Endothelial cell of umbilical vein (primary cell): ENCODE measurements around the gene DTL. TPM values are rescaled to one million over a fixed set of nuclear protein-coding genes. Genes with fewer than 3 reads are reported as not detected.

Experiments used
- BruUV-seq: library from RNA; stranded (reverse); fragments of 400-500 nt; replicated peaks from 2 replicates; lab custom pipeline; 2021; lab: Mats Ljungman, UMichigan
- CTCF ChIA-PET: fragments of 300-600, 350-600 bp; sonication (Branson Sonifier 250); formaldehyde crosslinking; loops from one replicate; lab custom pipeline; 2021; ENCODE audit warnings: antibody characterized with exemption, inconsistent platforms; lab: Charles Lee
- POLR2A ChIA-PET: fragments of 300-600, 350-600 bp; sonication (Branson Sonifier 250); formaldehyde crosslinking; loops from one replicate; lab custom pipeline; 2021; ENCODE audit warnings: antibody characterized with exemption, inconsistent platforms; lab: Charles Lee
- DNase-seq: peaks from one replicate; pipeline ENCODE4 v3.0.0-alpha.2; 2011; ENCODE audit warnings: low read depth, low spot score
- FAIRE-seq: peaks from 2 replicates; lab custom pipeline; 2011; peaks lifted over from hg19 to GRCh38; lab: Jason Lieb, UNC
- H2AFZ ChIP-seq: 2 replicates; pipeline ENCODE4 v1.6.0; 2012; ENCODE audit warnings: low read depth, low read length, control low read depth, inconsistent platforms
- H3K27ac ChIP-seq: 2 replicates; pipeline ENCODE4 v1.5.1; 2011; ENCODE audit warnings: low read depth, mild to moderate bottlenecking, control low read depth, low read length, moderate library complexity; ENCODE audit not compliant: insufficient read depth
- H3K27me3 ChIP-seq, 2 experiments: 2 replicates each; pipeline versions ENCODE4 v1.6.0 to v1.6.1; 2011; ENCODE audit warnings: low read length in 2 of 2, mixed read lengths in 1 of 2; ENCODE audit not compliant: control insufficient read depth in 2 of 2, insufficient read depth in 2 of 2
- H3K36me3 ChIP-seq, 2 experiments: 2 replicates in 1 of 2; 3 replicates in 1 of 2; pipeline ENCODE4 v1.5.1; 2011; ENCODE audit warnings: low read length in 2 of 2, mild to moderate bottlenecking in 1 of 2, moderate library complexity in 1 of 2; ENCODE audit not compliant: control insufficient read depth in 2 of 2, insufficient read depth in 2 of 2; ENCODE audit errors: extremely low read depth in 1 of 2
- H3K4me1 ChIP-seq: 3 replicates; pipeline ENCODE4 v1.5.1; 2011; ENCODE audit warnings: mild to moderate bottlenecking, low read length; ENCODE audit not compliant: control insufficient read depth, insufficient read depth; ENCODE audit errors: extremely low read depth
- H3K4me2 ChIP-seq: 2 replicates; pipeline ENCODE4 v1.6.1; 2011; ENCODE audit warnings: low read length, control low read depth, mixed read lengths; ENCODE audit not compliant: insufficient read depth
- H3K4me3 ChIP-seq, 3 experiments: fragments of 200-600 bp in 1 of 3; sonication (generic), shearing (Covaris generic) in 1 of 3; replicated peaks in 1 of 3; 2 replicates each; pipeline ENCODE4 v1.5.1; 2011 to 2016; ENCODE audit warnings: control low read depth in 3 of 3, low read length in 3 of 3, mild to moderate bottlenecking in 2 of 3, inconsistent platforms in 1 of 3, low read depth in 1 of 3, moderate library complexity in 1 of 3; ENCODE audit not compliant: insufficient read depth in 1 of 3
- H3K79me2 ChIP-seq: 2 replicates; pipeline ENCODE4 v1.6.0; 2012; ENCODE audit warnings: low read length, inconsistent platforms; ENCODE audit not compliant: control insufficient read depth, insufficient read depth
- H3K9ac ChIP-seq: replicated peaks from 2 replicates; pipeline ENCODE3; 2011; ENCODE audit warnings: low read length, control low read depth; ENCODE audit not compliant: insufficient read depth; ENCODE audit errors: extremely low read depth
- H3K9me1 ChIP-seq: replicated peaks from 3 replicates; pipeline ENCODE4 v1.6.0; 2011; ENCODE audit warnings: mild to moderate bottlenecking, low read length; ENCODE audit not compliant: control insufficient read depth, insufficient read depth; ENCODE audit errors: extremely low read depth
- H3K9me3 ChIP-seq: replicated peaks from 2 replicates; pipeline ENCODE4 v1.5.1; 2012; ENCODE audit warnings: low read length, inconsistent platforms; ENCODE audit not compliant: control insufficient read depth, insufficient read depth
- H4K20me1 ChIP-seq: replicated peaks from 2 replicates; pipeline ENCODE3; 2011; ENCODE audit warnings: mild to moderate bottlenecking, low read length; ENCODE audit not compliant: control insufficient read depth, insufficient read depth; ENCODE audit errors: extremely low read depth
- CTCF ChIP-seq, 2 donors: IDR thresholded peaks; 1 replicate in 1 of 2; 2 replicates in 1 of 2; pipeline ENCODE4 v1.5.1; 2011; ENCODE audit warnings: low read length in 2 of 2, mild to moderate bottlenecking in 2 of 2, moderate library complexity in 2 of 2, control low read depth in 1 of 2, inconsistent platforms in 1 of 2, low read depth in 1 of 2; ENCODE audit not compliant: insufficient read depth in 1 of 2; ENCODE audit errors: extremely low read depth in 1 of 2
- EZH2 ChIP-seq: IDR thresholded peaks from 2 replicates; pipeline ENCODE4 v1.6.1; 2012; ENCODE audit warnings: borderline replicate concordance, low read depth, mild to moderate bottlenecking, moderate library complexity, low read length, inconsistent platforms; ENCODE audit not compliant: severe bottlenecking
- FOS ChIP-seq: IDR thresholded peaks from 2 replicates; pipeline ENCODE4 v1.6.1; 2011; ENCODE audit warnings: mild to moderate bottlenecking, low read length, moderate library complexity, borderline replicate concordance; ENCODE audit not compliant: insufficient read depth
- GATA2 ChIP-seq: IDR thresholded peaks from 2 replicates; pipeline ENCODE4 v1.7.0; 2011; ENCODE audit warnings: low read depth, mild to moderate bottlenecking, moderate library complexity, mixed read lengths, low read length; ENCODE audit not compliant: insufficient read length, insufficient read depth
- JUN ChIP-seq: IDR thresholded peaks from 2 replicates; pipeline ENCODE4 v1.6.1; 2011; ENCODE audit warnings: borderline replicate concordance, low read depth; ENCODE audit not compliant: insufficient read length, insufficient read depth
- MAX ChIP-seq: IDR thresholded peaks from 2 replicates; pipeline ENCODE4 v1.6.1; 2011; ENCODE audit not compliant: insufficient read depth, insufficient read length
- MYC ChIP-seq: IDR thresholded peaks from one replicate; pipeline ENCODE4 v1.6.1; 2011; ENCODE audit warnings: mild to moderate bottlenecking, low read depth, low read length
- POLR2A ChIP-seq: IDR thresholded peaks from 2 replicates; pipeline ENCODE4 v1.6.1; 2012; ENCODE audit warnings: low read depth, mild to moderate bottlenecking, control low read depth, low read length
- POLR2AphosphoS5 ChIP-seq: IDR thresholded peaks from 2 replicates; pipeline ENCODE4 v1.6.1; 2012; ENCODE audit warnings: low read depth, mild to moderate bottlenecking, control low read depth, low read length, moderate library complexity; ENCODE audit not compliant: insufficient read depth
- dilution Hi-C: fragments of 300-500 bp; cut with MboI; formaldehyde crosslinking; loops from one replicate; pipeline ENCODE4 v1.15.0; 2019; ENCODE audit warnings: low sequenced_read_pairs; ENCODE audit not compliant: extremely low pct_ligation_motif_present
- intact Hi-C: fragments of 100-400 bp; cut with micrococcal nuclease; formaldehyde crosslinking; loops from one replicate; pipeline ENCODE4 v1.10.0; 2022
- polyA plus RNA-seq, 4 experiments: library from polyadenylated mRNA; depleted of rRNA in 3 of 4; stranded (reverse) in 3 of 4; unstranded in 1 of 4; fragments of >200 nt; gene quantifications; 2 replicates each; pipeline versions ENCODE4 v1.2.1 to v1.2.3, GENCODE V29; 2011 to 2012; ENCODE audit warnings: missing spikeins in 1 of 4
- total RNA-seq: library from RNA; stranded (reverse); gene quantifications from 2 replicates; pipeline ENCODE4 v1.2.3, GENCODE V29; 2021

DTL gene
- total and polyA plus RNA-seq, 2 donors (not counting 3 experiments of a cell fraction or from before 2014, with no cell fraction given) = 11.2 to 26.5 TPM

- Histone ChIP-seq H2AFZ (no peak overlapping the region), H3K9ac (no peak overlapping the region), H3K27ac (no peak overlapping the region), H3K27me3 (no peaks in the 10 kb centered on the region), H3K9me3 (no peaks in the 10 kb centered on the region), H3K4me1 (peaks cover 4% of the 10 kb centered on the region), H3K79me2 (no peaks in the 10 kb centered on the region), H4K20me1 (no peaks in the 10 kb centered on the region), H3K4me3 (no peak overlapping the region), H3K4me2 (no peak overlapping the region), H3K9me1 (no peaks in the 10 kb centered on the region), H3K36me3 (peaks cover 0 to 5% of the 10 kb centered on the region in 2 experiments)
- ChIA-PET POLR2A (no interaction called here), CTCF (interaction anchor here (1.0 to 3.0 kb wide), 7 partner anchors 8 to 446 kb away, joined by 3 to 24 read pairs (median 6); partner anchors contain the start of genes DTL and INTS7)
- dilution Hi-C loops = no loop called here
- FAIRE-seq = no peak
- no peak for DNase-seq
- intact Hi-C loops = loop anchor here (5.0 kb wide), 1 partner anchor 313 kb away; no protein-coding TSS in a partner anchor
- BruUV-seq = no TSS peak
- no peak for TF ChIP-seq EZH2
- no peak for TF ChIP-seq MAX
- no peak for TF ChIP-seq FOS
- TF ChIP-seq CTCF (IDR thresholded peaks at IDR 0.05; ENCODE audit: extremely low read depth in 1 of 2, insufficient read depth in 1 of 2, low read depth in 1 of 2, low read length in 2 of 2) = no peak
- TF ChIP-seq JUN = no peak
- TF ChIP-seq GATA2 = no peak
- TF ChIP-seq POLR2A = no peak
- TF ChIP-seq MYC = no peak
- no peak for TF ChIP-seq POLR2AphosphoS5
These were observed 25.5 kb upstream of the DTL start for GRCh38 chr1:212010004-212010403.
